BE2C (cell line): ENCODE measurements around the gene FBXL19. TPM values are rescaled to one million over a fixed set of nuclear protein-coding genes. Genes with fewer than 3 reads are reported as not detected.

Experiments used
- DNase-seq: peaks from one replicate; pipeline ENCODE4 v3.0.0-alpha.2; 2020
- H3K27me3 ChIP-seq: fragments of 250-450 bp; sonication (Bioruptor Pico); 2 replicates; pipeline ENCODE4 v1.5.1; 2020; ENCODE audit warnings: mild to moderate bottlenecking
- H3K36me3 ChIP-seq: fragments of 250-450 bp; sonication (Bioruptor Pico); 2 replicates; pipeline ENCODE4 v1.5.1; 2020; ENCODE audit warnings: mild to moderate bottlenecking
- H3K4me1 ChIP-seq: fragments of 250-450 bp; sonication (Bioruptor Pico); 2 replicates; pipeline ENCODE4 v1.5.1; 2020
- H3K4me3 ChIP-seq: 2 replicates; pipeline ENCODE4 v1.5.1; 2011; ENCODE audit warnings: low read depth, low read length
- H3K9me3 ChIP-seq: fragments of 250-450 bp; sonication (Bioruptor Pico); 2 replicates; pipeline ENCODE4 v1.5.1; 2020
- CTCF ChIP-seq: IDR thresholded peaks from 2 replicates; pipeline ENCODE4 v1.5.1; 2012; ENCODE audit warnings: mild to moderate bottlenecking, low read depth, low read length
- polyA plus RNA-seq: library from polyadenylated mRNA; unstranded; fragments of >200 nt; gene quantifications from one replicate; pipeline ENCODE4 v1.2.1, GENCODE V29; 2012; ENCODE audit warnings: low read depth, missing spikeins; ENCODE audit not compliant: insufficient read length, insufficient read depth

FBXL19 gene
- 33.4 TPM for polyA plus RNA-seq

DNA sequence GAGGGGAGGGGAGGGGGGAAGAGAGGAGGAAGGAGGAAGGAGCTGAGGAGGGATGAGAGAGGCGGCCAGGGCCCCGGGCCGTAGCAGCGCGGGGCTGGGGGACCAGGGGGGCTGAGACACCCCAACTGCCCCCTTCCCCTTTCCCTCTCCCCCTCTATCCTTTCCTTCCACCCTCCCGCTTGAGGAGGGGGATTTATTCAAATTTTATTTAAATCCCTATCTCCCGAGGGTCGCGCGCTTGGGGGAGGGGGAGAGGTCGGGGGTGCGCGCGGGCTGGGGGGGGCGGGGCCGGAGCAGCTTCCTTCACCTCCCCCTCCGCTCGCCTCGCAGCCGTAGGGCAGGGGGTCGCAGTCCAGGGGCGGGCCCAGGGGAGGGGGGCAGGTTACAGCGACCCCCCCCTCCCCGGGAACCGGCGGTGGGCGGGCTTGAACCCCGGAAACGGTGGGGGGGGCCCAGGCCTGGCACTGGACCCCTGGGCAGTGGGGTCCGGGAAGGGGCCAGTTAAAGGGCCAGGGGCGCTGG, at the start of gene FBXL19:
TSS of gene FBXL19 (plus strand) at position 19 of the 522 bp plus-strand sequence. CDS start 2,183 bp downstream, outside the sequence.
- peak within 1 kb of the TSS; percentile 99 for H3K4me3 ChIP-seq
- H3K4me1 ChIP-seq = peaks cover 3% of the 10 kb centered on the region; the same call in 1 of the 2 replicates

DNA sequence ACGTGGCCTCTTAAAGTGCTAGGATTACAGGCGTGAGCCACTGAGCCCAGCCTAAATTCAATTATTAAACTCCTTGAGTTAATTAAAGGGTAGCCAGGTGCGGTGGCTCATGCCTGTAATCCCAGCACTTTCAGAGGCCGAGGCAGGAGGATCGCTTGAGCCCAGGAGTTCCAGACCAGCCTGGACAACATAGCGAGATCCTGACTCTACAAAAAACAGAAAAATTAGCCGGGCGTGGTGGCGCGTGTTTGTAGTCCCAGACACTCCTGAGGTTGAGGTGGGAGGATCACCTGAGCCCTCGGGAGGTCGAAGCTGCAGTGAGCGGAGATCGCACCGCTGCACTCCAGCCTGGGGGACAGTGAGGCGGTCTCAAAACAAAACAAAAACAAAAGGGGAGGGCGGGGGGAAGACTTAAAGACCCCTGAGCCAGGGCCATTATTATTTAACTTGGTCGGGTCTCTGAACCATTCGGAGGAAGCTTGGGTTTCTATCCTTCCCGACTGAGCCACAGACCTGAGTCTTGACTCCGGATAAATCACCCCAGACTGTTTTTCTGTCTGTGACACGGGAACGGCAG, 49.0 kb upstream of the FBXL19 start:
- Histone ChIP-seq H3K36me3 (no peaks in the 10 kb centered on the region), H3K4me3 (peak overlapping the region; percentile 95), H3K27me3 (no peaks in the 10 kb centered on the region), H3K4me1 (no peaks in the 10 kb centered on the region), H3K9me3 (no peaks in the 10 kb centered on the region)
- DNase-seq = no peak
- TF ChIP-seq CTCF = no peak

More for the DNA sequence above, at the start of gene FBXL19:
- Histone ChIP-seq H3K36me3 (no peaks in the 10 kb centered on the region), H3K9me3 (no peaks in the 10 kb centered on the region), H3K27me3 (no peaks in the 10 kb centered on the region)
- TF ChIP-seq CTCF = no peak
- DNase-seq = peak; percentile 53

DNA sequence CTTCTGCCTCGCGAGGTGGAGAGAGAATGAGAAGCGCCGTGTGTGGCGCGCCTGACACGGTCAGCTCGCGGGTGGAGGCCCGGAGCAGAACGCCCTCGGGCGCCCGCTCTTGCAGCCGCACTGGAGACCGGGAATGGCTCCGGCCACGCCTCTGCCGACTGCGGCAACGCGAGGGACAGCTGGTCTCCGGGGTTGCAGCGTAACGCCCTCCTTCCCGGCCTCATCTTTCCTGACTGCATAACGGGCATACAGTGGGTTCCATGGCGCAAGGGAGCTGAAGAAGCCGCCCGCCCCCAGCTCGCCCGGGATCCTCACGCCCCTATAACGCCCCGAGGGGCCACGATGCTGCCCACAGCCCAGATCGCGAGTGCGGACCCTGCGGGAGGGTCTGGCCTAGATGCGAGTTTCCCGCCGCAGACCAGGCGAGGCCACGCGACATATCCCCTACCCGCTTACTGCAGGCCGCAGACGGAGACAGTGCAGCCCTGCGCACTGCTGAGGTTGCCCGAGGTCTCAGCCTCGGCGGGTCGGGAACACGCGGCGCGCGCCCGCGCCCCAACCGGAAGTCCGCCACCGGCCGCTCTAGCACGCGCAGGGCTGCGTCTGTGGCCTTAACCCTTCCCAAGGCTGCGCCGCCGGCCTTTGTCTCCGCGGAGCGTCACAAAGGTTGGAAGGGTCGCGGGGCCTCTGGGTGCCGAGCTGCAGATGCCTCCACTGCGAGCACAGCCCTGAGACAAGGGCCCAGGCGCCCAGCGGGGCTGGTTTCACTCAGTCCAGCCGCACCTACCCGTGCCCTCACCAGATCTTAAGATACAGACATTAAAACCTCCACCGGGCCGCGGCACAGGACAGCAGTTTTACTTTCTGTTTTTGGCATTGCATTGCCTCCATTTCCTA, 48.3 kb upstream of the FBXL19 start:
- TF ChIP-seq CTCF = no peak
- DNase-seq = peak; percentile 95
- H3K4me3 ChIP-seq = peak overlapping the region; percentile 95
- H3K9me3 ChIP-seq = no peaks in the 10 kb centered on the region
- no peaks in the 10 kb centered on the region for H3K27me3 ChIP-seq
- H3K4me1 ChIP-seq = no peaks in the 10 kb centered on the region
- no peaks in the 10 kb centered on the region for H3K36me3 ChIP-seq

GRCh38 chr16:30875871-30876801, 47.2 kb upstream of the FBXL19 start:
- H3K4me1 ChIP-seq = no peaks in the 10 kb centered on the region
- peak overlapping the region; percentile 95 for H3K4me3 ChIP-seq
- no peak for DNase-seq
- no peaks in the 10 kb centered on the region for H3K27me3 ChIP-seq
- H3K36me3 ChIP-seq = peaks cover 3% of the 10 kb centered on the region; the same call in 1 of the 2 replicates
- TF ChIP-seq CTCF = no peak
- H3K9me3 ChIP-seq = no peaks in the 10 kb centered on the region

GRCh38 chr16:30876867-30877266, 46.5 kb upstream of the FBXL19 start:
- peak; percentile 28 for DNase-seq
- Histone ChIP-seq H3K9me3 (no peaks in the 10 kb centered on the region), H3K4me1 (no peaks in the 10 kb centered on the region), H3K27me3 (no peaks in the 10 kb centered on the region), H3K36me3 (peaks cover 4% of the 10 kb centered on the region; the same call in 1 of the 2 replicates), H3K4me3 (peak overlapping the region; percentile 95)
- TF ChIP-seq CTCF = no peak
